MCF 10A (cell line): ENCODE measurements around the gene ZNF669. TPM values are rescaled to one million over a fixed set of nuclear protein-coding genes. Genes with fewer than 3 reads are reported as not detected.

Experiments used
- BruUV-seq: library from RNA; stranded (reverse); fragments of 400-500 nt; replicated peaks from 2 replicates; lab custom pipeline; 2021; lab: Mats Ljungman, UMichigan
- CTCF ChIA-PET: fragments of 300-600 bp; sonication (Branson Sonifier 250); formaldehyde crosslinking; extraction: SDS; loops from one replicate; lab custom pipeline; 2021; ENCODE audit warnings: antibody characterized with exemption, inconsistent platforms; lab: Yijun Ruan, JAX
- POLR2A ChIA-PET: fragments of 300-600, 350-650 bp; sonication (Branson Sonifier 250); formaldehyde crosslinking; extraction: SDS; loops from one replicate; lab custom pipeline; 2020; ENCODE audit warnings: antibody characterized with exemption, inconsistent platforms; lab: Yijun Ruan, JAX
- DNase-seq: peaks from one replicate; pipeline ENCODE4 v3.0.0-alpha.2; 2018; ENCODE audit not compliant: unreplicated experiment
- H3K27ac Mint-ChIP-seq: one replicate; pipeline ENCODE4 v1.8.0; 2022; ENCODE audit warnings: mild to moderate bottlenecking, low read depth, mixed read lengths; ENCODE audit not compliant: unreplicated experiment
- H3K27me3 Mint-ChIP-seq: one replicate; pipeline ENCODE4 v1.8.0; 2022; ENCODE audit warnings: mixed read lengths; ENCODE audit not compliant: insufficient read depth, unreplicated experiment
- H3K36me3 Mint-ChIP-seq: one replicate; pipeline ENCODE4 v1.8.0; 2022; ENCODE audit warnings: mild to moderate bottlenecking, moderate library complexity, mixed read lengths; ENCODE audit not compliant: insufficient read depth, unreplicated experiment
- H3K4me1 Mint-ChIP-seq: one replicate; pipeline ENCODE4 v1.8.0; 2022; ENCODE audit warnings: mixed read lengths; ENCODE audit not compliant: insufficient read depth, unreplicated experiment
- H3K4me3 Mint-ChIP-seq: one replicate; pipeline ENCODE4 v1.8.0; 2022; ENCODE audit warnings: mild to moderate bottlenecking, moderate library complexity, mixed read lengths; ENCODE audit not compliant: unreplicated experiment
- H3K9me3 Mint-ChIP-seq: one replicate; pipeline ENCODE4 v1.8.0; 2022; ENCODE audit warnings: mixed read lengths; ENCODE audit not compliant: unreplicated experiment
- intact Hi-C: fragments of 100-400 bp; cut with micrococcal nuclease; formaldehyde crosslinking; loops from 2 replicates; pipeline ENCODE4 v1.14.1; 2022
- total RNA-seq: library from RNA; stranded (reverse); gene quantifications from 2 replicates; pipeline ENCODE4 v1.2.3, GENCODE V29; 2022
- TF ChIP-seq, protein P1 (sequence below): fragments of 200-600 bp; IDR thresholded peaks from one replicate; pipeline ENCODE4 v1.8.0; 2022; ENCODE audit warnings: antibody characterized with exemption, mild to moderate bottlenecking; ENCODE audit not compliant: unreplicated experiment

ZNF669 gene
- total RNA-seq, 1 experiment from 2014 or later = 11.6 TPM

- intact Hi-C loops = no loop called here
Observed at GRCh38 chr1:247115545-247115944, 11.4 kb upstream of the ZNF669 start.

DNA sequence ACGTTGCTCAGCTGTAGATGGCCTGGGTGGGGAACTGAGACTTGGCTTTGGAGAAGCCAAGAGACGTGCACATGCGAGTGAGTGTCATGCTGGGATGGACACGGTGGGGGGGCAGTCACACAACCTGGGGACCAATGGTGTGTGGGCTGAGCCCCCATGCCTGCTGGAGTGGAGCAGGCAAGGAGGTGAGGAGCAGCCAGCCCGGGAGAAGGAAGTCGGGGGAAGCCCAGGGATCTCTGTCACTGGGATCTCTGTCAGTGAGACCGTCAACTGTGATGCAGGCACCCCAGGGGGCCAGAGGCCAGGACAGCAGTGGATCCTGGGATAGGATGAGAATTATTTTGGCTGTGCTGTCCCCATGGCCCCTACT is 11.0 kb upstream of the ZNF669 start:
- H3K27me3 Mint-ChIP-seq = no peaks in the 10 kb centered on the region
- no peaks in the 10 kb centered on the region for H3K36me3 Mint-ChIP-seq
- no TSS peak for BruUV-seq
- intact Hi-C loops = no loop called here
- no peak overlapping the region for H3K27ac Mint-ChIP-seq
- H3K4me1 Mint-ChIP-seq = peaks cover 13% of the 10 kb centered on the region
- TF ChIP-seq, protein P1, sequence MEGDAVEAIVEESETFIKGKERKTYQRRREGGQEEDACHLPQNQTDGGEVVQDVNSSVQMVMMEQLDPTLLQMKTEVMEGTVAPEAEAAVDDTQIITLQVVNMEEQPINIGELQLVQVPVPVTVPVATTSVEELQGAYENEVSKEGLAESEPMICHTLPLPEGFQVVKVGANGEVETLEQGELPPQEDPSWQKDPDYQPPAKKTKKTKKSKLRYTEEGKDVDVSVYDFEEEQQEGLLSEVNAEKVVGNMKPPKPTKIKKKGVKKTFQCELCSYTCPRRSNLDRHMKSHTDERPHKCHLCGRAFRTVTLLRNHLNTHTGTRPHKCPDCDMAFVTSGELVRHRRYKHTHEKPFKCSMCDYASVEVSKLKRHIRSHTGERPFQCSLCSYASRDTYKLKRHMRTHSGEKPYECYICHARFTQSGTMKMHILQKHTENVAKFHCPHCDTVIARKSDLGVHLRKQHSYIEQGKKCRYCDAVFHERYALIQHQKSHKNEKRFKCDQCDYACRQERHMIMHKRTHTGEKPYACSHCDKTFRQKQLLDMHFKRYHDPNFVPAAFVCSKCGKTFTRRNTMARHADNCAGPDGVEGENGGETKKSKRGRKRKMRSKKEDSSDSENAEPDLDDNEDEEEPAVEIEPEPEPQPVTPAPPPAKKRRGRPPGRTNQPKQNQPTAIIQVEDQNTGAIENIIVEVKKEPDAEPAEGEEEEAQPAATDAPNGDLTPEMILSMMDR = no peak
- ChIA-PET POLR2A (no interaction called here), CTCF (interaction anchor here (0.6 kb wide), 1 partner anchor 8 kb away, joined by 3 read pairs; no protein-coding TSS in a partner anchor)
- no peak for DNase-seq
- peaks cover 6% of the 10 kb centered on the region for H3K9me3 Mint-ChIP-seq
- no peak overlapping the region for H3K4me3 Mint-ChIP-seq

More at GRCh38 chr1:247115545-247115944, 11.4 kb upstream of the ZNF669 start:
- DNase-seq = no peak
- no peak overlapping the region for H3K4me3 Mint-ChIP-seq
- H3K36me3 Mint-ChIP-seq = no peaks in the 10 kb centered on the region
- no peak overlapping the region for H3K27ac Mint-ChIP-seq
- ChIA-PET POLR2A (no interaction called here), CTCF (interaction anchor here (0.6 kb wide), 1 partner anchor 9 kb away, joined by 3 read pairs; no protein-coding TSS in a partner anchor)
- H3K9me3 Mint-ChIP-seq = peaks cover 6% of the 10 kb centered on the region
- no peaks in the 10 kb centered on the region for H3K27me3 Mint-ChIP-seq
- TF ChIP-seq, protein P1 = no peak
- peaks cover 12% of the 10 kb centered on the region for H3K4me1 Mint-ChIP-seq
- BruUV-seq = no TSS peak

DNA sequence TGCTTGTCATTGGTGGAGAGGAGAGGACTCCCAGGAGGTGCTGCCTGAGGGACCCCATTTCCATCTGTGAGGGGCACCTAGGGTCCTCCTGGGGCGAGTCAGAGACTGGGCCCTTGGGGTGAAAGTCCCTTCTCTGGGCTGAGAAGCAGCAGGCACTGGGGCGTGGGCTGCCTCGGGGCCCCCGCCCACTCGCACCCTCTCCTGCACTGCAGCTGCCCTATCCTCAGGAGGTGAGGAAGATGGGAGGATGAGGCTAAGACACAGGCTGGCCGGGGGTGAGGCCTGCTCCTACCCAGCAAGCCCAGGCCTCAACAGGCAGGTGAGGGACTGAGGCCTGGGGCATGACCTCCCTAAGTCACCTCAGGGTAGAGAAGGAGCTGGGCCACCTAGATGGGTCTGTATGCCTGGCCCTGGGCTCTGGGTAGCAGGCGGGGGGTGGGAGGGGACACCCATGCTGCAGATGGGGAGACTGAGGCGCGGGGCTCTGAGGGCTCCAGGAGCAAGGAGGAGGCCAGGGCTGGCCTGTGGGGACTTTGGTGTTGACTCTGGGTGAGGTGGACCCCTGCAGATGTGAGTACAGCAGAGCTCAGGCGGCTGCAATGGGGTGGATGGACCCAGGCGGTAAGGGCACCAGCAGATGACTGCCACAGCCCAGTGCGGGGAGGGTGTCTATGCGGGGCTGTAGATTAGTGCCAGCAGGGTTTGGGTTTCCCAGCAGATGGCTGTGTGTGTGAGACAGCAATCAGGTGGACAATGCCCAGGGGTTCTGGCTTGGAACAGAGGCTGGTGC is 10.4 kb upstream of the ZNF669 start:
- no peaks in the 10 kb centered on the region for H3K27me3 Mint-ChIP-seq
- H3K4me1 Mint-ChIP-seq = peaks cover 13% of the 10 kb centered on the region
- no TSS peak for BruUV-seq
- H3K9me3 Mint-ChIP-seq = peaks cover 5% of the 10 kb centered on the region
- TF ChIP-seq, protein P1 = no peak
- intact Hi-C loops = no loop called here
- CTCF ChIA-PET = interaction anchor here (0.6 kb wide), 1 partner anchor 8 kb away, joined by 3 read pairs; no protein-coding TSS in a partner anchor
- no peak overlapping the region for H3K27ac Mint-ChIP-seq
- POLR2A ChIA-PET = no interaction called here
- no peaks in the 10 kb centered on the region for H3K36me3 Mint-ChIP-seq
- no peak overlapping the region for H3K4me3 Mint-ChIP-seq
- no peak for DNase-seq

GRCh38 chr1:247113733-247114271 is 9.6 kb upstream of the ZNF669 start:
- H3K27ac Mint-ChIP-seq = no peak overlapping the region
- H3K4me1 Mint-ChIP-seq = peaks cover 13% of the 10 kb centered on the region
- intact Hi-C loops = no loop called here
- H3K27me3 Mint-ChIP-seq = no peaks in the 10 kb centered on the region
- peaks cover under 1% of the 10 kb centered on the region for H3K9me3 Mint-ChIP-seq
- CTCF ChIA-PET = no interaction called here
- no peak for DNase-seq
- H3K4me3 Mint-ChIP-seq = no peak overlapping the region
- TF ChIP-seq, protein P1 = no peak
- no TSS peak for BruUV-seq
- POLR2A ChIA-PET = no interaction called here
- H3K36me3 Mint-ChIP-seq = no peaks in the 10 kb centered on the region
